ENCODE measurements around the gene RPRML.

Gene RPRML

GRCh38 chr17:46974086-46974485 is 5.0 kb downstream of the RPRML start:
- Histone ChIP-seq H3K4me1 (ENCODE audit: control insufficient read depth in 1 of 2, insufficient read depth in 1 of 2, low read depth in 1 of 2, low read length in 1 of 2) (peaks cover 5 to 8% of the 10 kb centered on the region in 2 experiments), H3K4me3 (ENCODE audit: low read depth in 1 of 2, low read length in 1 of 2) (no peak overlapping the region), H3K27ac (no peak overlapping the region), H3K36me3 (no peaks in the 10 kb centered on the region), H3K9me3 (no peaks in the 10 kb centered on the region), H3K27me3 (peaks cover 43% of the 10 kb centered on the region)
- TF ChIP-seq, protein P1, sequence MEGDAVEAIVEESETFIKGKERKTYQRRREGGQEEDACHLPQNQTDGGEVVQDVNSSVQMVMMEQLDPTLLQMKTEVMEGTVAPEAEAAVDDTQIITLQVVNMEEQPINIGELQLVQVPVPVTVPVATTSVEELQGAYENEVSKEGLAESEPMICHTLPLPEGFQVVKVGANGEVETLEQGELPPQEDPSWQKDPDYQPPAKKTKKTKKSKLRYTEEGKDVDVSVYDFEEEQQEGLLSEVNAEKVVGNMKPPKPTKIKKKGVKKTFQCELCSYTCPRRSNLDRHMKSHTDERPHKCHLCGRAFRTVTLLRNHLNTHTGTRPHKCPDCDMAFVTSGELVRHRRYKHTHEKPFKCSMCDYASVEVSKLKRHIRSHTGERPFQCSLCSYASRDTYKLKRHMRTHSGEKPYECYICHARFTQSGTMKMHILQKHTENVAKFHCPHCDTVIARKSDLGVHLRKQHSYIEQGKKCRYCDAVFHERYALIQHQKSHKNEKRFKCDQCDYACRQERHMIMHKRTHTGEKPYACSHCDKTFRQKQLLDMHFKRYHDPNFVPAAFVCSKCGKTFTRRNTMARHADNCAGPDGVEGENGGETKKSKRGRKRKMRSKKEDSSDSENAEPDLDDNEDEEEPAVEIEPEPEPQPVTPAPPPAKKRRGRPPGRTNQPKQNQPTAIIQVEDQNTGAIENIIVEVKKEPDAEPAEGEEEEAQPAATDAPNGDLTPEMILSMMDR (IDR thresholded peaks at IDR 0.05), result no peak

- H3K36me3 ChIP-seq, result no peaks in the 10 kb centered on the region
- TF ChIP-seq, protein P1 (IDR thresholded peaks at IDR 0.05), result no peak
- H3K27ac ChIP-seq, result no peak overlapping the region
- no peaks in the 10 kb centered on the region for H3K4me1 ChIP-seq (ENCODE audit: control insufficient read depth in 1 of 2, insufficient read depth in 1 of 2, low read depth in 1 of 2, low read length in 1 of 2)
- H3K9me3 ChIP-seq, result no peaks in the 10 kb centered on the region
- no peak overlapping the region for H3K4me3 ChIP-seq (ENCODE audit: low read depth in 1 of 2, low read length in 1 of 2)
- peaks cover 27% of the 10 kb centered on the region for H3K27me3 ChIP-seq
These were observed 6.7 kb downstream of the RPRML start for GRCh38 chr17:46972346-46972745.

DNA sequence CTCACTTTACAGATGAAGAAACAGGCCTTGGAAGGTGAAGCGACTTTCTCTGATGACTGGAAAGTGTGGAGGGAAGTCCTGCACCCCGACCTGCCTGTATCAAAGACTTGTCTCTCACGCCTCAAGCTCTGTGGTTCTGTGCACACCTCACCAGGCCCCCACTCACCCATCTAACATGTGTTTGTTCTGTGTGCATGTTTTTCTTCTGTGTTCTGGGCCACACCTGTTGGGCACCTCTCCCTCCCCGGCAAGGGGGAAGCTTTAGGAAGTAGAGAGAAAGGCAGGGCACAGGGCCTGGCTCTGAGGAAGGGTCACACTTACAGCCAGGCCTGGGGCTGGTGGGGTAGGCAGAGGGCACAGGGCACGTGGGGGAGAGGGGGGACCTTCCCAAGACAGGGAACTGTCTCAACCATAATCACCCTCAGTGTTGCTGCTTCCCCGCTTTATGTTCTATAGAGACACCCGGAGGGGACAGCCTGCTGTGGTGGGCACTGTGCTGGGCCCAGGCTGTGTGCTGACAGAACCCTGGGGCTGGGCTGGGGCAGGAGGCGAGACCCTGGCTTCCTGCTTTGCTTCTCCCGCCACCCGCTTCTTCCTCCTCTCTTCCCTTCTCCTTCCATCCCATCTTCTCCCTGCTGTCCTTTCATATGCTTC is 7.3 kb downstream of the RPRML start:
- Histone ChIP-seq H3K27me3 (peaks cover 27% of the 10 kb centered on the region), H3K27ac (no peak overlapping the region), H3K4me1 (ENCODE audit: control insufficient read depth in 1 of 2, insufficient read depth in 1 of 2, low read depth in 1 of 2, low read length in 1 of 2) (no peaks in the 10 kb centered on the region), H3K4me3 (ENCODE audit: low read depth in 1 of 2, low read length in 1 of 2) (no peak overlapping the region), H3K36me3 (no peaks in the 10 kb centered on the region), H3K9me3 (no peaks in the 10 kb centered on the region)
- TF ChIP-seq, protein P1 (IDR thresholded peaks at IDR 0.05), result no peak

DNA sequence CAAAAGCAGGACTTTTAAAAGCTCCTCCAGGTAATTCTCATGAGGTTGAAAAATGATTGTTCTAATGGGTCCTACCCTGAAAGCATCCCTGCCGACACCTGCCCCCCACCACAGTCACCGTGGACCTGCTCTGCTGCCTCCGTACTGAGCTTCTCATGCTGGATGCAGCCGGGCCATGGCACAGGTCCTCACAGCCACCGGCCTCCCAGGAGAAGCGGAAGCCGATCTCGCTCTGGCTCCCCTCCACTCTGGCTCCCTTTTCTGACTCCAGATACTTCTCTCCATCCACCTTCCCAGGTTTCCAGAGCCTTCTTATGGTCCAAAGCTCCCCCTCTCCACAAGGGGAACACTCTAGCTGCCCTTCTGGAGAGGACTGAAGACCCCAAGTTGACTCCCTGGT is 10.2 kb downstream of the RPRML start:
- no peaks in the 10 kb centered on the region for H3K36me3 ChIP-seq
- no peaks in the 10 kb centered on the region for H3K4me1 ChIP-seq (ENCODE audit: control insufficient read depth in 1 of 2, insufficient read depth in 1 of 2, low read depth in 1 of 2, low read length in 1 of 2)
- H3K4me3 ChIP-seq (ENCODE audit: low read depth in 1 of 2, low read length in 1 of 2), result no peak overlapping the region
- no peak overlapping the region for H3K27ac ChIP-seq
- TF ChIP-seq, protein P1 (IDR thresholded peaks at IDR 0.05), result no peak
- peaks cover 18% of the 10 kb centered on the region for H3K27me3 ChIP-seq
- no peaks in the 10 kb centered on the region for H3K9me3 ChIP-seq

GRCh38 chr17:46968224-46968834 is 10.7 kb downstream of the RPRML start:
- TF ChIP-seq, protein P1 (IDR thresholded peaks at IDR 0.05), result no peak
- Histone ChIP-seq H3K27me3 (peaks cover 18% of the 10 kb centered on the region), H3K36me3 (no peaks in the 10 kb centered on the region), H3K4me3 (ENCODE audit: low read depth in 1 of 2, low read length in 1 of 2) (no peak overlapping the region), H3K4me1 (ENCODE audit: control insufficient read depth in 1 of 2, insufficient read depth in 1 of 2, low read depth in 1 of 2, low read length in 1 of 2) (no peaks in the 10 kb centered on the region), H3K27ac (no peak overlapping the region), H3K9me3 (no peaks in the 10 kb centered on the region)

Data from neutrophil (primary cell).